SK-N-SH (cell line): ENCODE measurements around the gene BCR. TPM values are rescaled to one million over a fixed set of nuclear protein-coding genes. Genes with fewer than 3 reads are reported as not detected.

Source experiments
- CTCF ChIA-PET: fragments of 300-600, 350-600 bp; formaldehyde crosslinking; extraction: SDS; loops from one replicate; lab custom pipeline; 2021; lab: Yijun Ruan, JAX
- POLR2A ChIA-PET: fragments of 350-600 bp; sonication (Branson Sonifier 250); formaldehyde crosslinking; extraction: SDS; loops from one replicate; lab custom pipeline; 2020; ENCODE audit warnings: antibody characterized with exemption, inconsistent platforms; lab: Yijun Ruan, JAX
- DNase-seq: peaks from one replicate; pipeline ENCODE4 v3.0.0; 2012
- H2AFZ ChIP-seq: fragments of 200-600 bp; sonication (generic); 2 replicates; pipeline ENCODE4 v1.8.1; 2016; ENCODE audit warnings: antibody characterized with exemption, mild to moderate bottlenecking, low read depth
- H3F3A ChIP-seq: fragments of 200-600 bp; sonication (generic); replicated peaks from 2 replicates; pipeline ENCODE3; 2016; ENCODE audit warnings: antibody characterized with exemption, mild to moderate bottlenecking; ENCODE audit not compliant: insufficient read depth
- H3K27ac ChIP-seq, 2 experiments: fragments of 200-500 bp in 1 of 2; fragments of 200-600 bp in 1 of 2; sonication (Bioruptor generic) in 1 of 2; sonication (generic), shearing (Covaris generic) in 1 of 2; 2 replicates each; pipeline versions ENCODE4 v1.5.1 to v1.6.1; 2014 to 2016; ENCODE audit warnings: low read depth in 2 of 2, inconsistent platforms in 1 of 2, low read length in 1 of 2, mild to moderate bottlenecking in 1 of 2, mixed read lengths in 1 of 2
- H3K27me3 ChIP-seq: fragments of 200-600 bp; sonication (generic), shearing (Covaris generic); 2 replicates; pipeline ENCODE4 v1.6.1; 2016; ENCODE audit warnings: mixed run types; ENCODE audit not compliant: insufficient read depth
- H3K36me3 ChIP-seq, 2 experiments: fragments of 200-500 bp in 1 of 2; fragments of 200-600 bp in 1 of 2; sonication (Bioruptor generic) in 1 of 2; sonication (generic) in 1 of 2; replicated peaks in 1 of 2; 2 replicates each; pipeline versions ENCODE3 to v1.5.1; 2014 to 2016; ENCODE audit warnings: low read length in 1 of 2, mild to moderate bottlenecking in 1 of 2; ENCODE audit not compliant: insufficient read depth in 2 of 2, control insufficient read depth in 1 of 2
- H3K4me1 ChIP-seq, 2 experiments: fragments of 200-500 bp in 1 of 2; fragments of 200-600 bp in 1 of 2; sonication (Bioruptor generic) in 1 of 2; sonication (generic), shearing (Covaris generic) in 1 of 2; 2 replicates each; pipeline versions ENCODE4 v1.5.1 to v1.6.1; 2014 to 2016; ENCODE audit warnings: low read depth in 1 of 2, low read length in 1 of 2, mixed run types in 1 of 2; ENCODE audit not compliant: insufficient read depth in 2 of 2, control insufficient read depth in 1 of 2
- H3K4me2 ChIP-seq: fragments of 200-600 bp; sonication (generic), shearing (Covaris generic); 2 replicates; pipeline ENCODE4 v1.6.1; 2017; ENCODE audit warnings: mixed run types
- H3K4me3 ChIP-seq, 2 experiments: fragments of 200-500 bp in 1 of 2; fragments of 200-600 bp in 1 of 2; sonication (Bioruptor generic) in 1 of 2; sonication (generic), shearing (Covaris generic) in 1 of 2; 2 replicates each; pipeline versions ENCODE4 v1.5.1 to v1.8.1; 2014 to 2016; ENCODE audit warnings: low read depth in 2 of 2, inconsistent platforms in 1 of 2, low read length in 1 of 2, mild to moderate bottlenecking in 1 of 2, mixed read lengths in 1 of 2, moderate library complexity in 1 of 2
- H3K79me2 ChIP-seq: fragments of 200-600 bp; sonication (generic); 2 replicates; pipeline ENCODE4 v1.8.1; 2017; ENCODE audit warnings: mild to moderate bottlenecking; ENCODE audit not compliant: insufficient read depth
- H3K9ac ChIP-seq: fragments of 200-600 bp; sonication (generic); 2 replicates; pipeline ENCODE4 v1.6.1; 2017; ENCODE audit warnings: mixed run types
- H3K9me2 ChIP-seq: fragments of 200-600 bp; sonication (generic); 2 replicates; pipeline ENCODE4 v1.6.1; 2017; ENCODE audit warnings: mixed run types
- H3K9me3 ChIP-seq: fragments of 200-600 bp; sonication (generic); 2 replicates; pipeline ENCODE4 v1.6.1; 2017; ENCODE audit warnings: mixed run types, mild to moderate bottlenecking, moderate library complexity
- H4K20me1 ChIP-seq: fragments of 200-600 bp; sonication (generic); 2 replicates; pipeline ENCODE4 v1.6.1; 2017; ENCODE audit warnings: mild to moderate bottlenecking, mixed run types; ENCODE audit not compliant: insufficient read depth
- CTCF ChIP-seq: fragments of 200-600 bp; sonication (generic); IDR thresholded peaks from 2 replicates; pipeline ENCODE4 v1.6.1; 2017; ENCODE audit warnings: antibody characterized with exemption, mild to moderate bottlenecking, moderate library complexity
- ELF1 ChIP-seq: IDR thresholded peaks from 2 replicates; pipeline ENCODE4 v1.4.0; 2012
- EZH2phosphoT487 ChIP-seq: fragments of 200-600 bp; sonication (generic); IDR thresholded peaks from 2 replicates; pipeline ENCODE4 v1.6.1; 2017; ENCODE audit warnings: low read depth, mixed run types, mild to moderate bottlenecking, antibody characterized with exemption, moderate library complexity, borderline replicate concordance
- FOXM1 ChIP-seq: IDR thresholded peaks from 2 replicates; pipeline ENCODE4 v1.4.0; 2012; ENCODE audit warnings: low read depth, mild to moderate bottlenecking
- GABPA ChIP-seq: IDR thresholded peaks from 2 replicates; pipeline ENCODE4 v1.4.0; 2012; ENCODE audit warnings: low read depth, mild to moderate bottlenecking
- IRF3 ChIP-seq: fragments of 150-350 bp; IDR thresholded peaks from 2 replicates; pipeline ENCODE4 v1.6.1; 2016; ENCODE audit warnings: mild to moderate bottlenecking, low read depth, low read length
- JUND ChIP-seq: IDR thresholded peaks from 2 replicates; pipeline ENCODE4 v1.4.0; 2012
- MEF2A ChIP-seq: IDR thresholded peaks from 2 replicates; pipeline ENCODE4 v1.4.0; 2012; ENCODE audit warnings: low read depth, borderline replicate concordance
- NRF1 ChIP-seq: IDR thresholded peaks from 2 replicates; pipeline ENCODE4 v1.6.1; 2012; ENCODE audit warnings: low read depth, mild to moderate bottlenecking, low read length
- SIN3A ChIP-seq: IDR thresholded peaks from 2 replicates; pipeline ENCODE4 v1.6.1; 2012; ENCODE audit warnings: low read depth, mild to moderate bottlenecking, low read length, moderate library complexity, borderline replicate concordance
- SMC3 ChIP-seq: IDR thresholded peaks from 2 replicates; pipeline ENCODE4 v1.6.1; 2012; ENCODE audit warnings: low read depth, low read length, improper control_type of control experiment
- TAF1 ChIP-seq: IDR thresholded peaks from 2 replicates; pipeline ENCODE4 v1.6.1; 2012; ENCODE audit warnings: low read depth, mild to moderate bottlenecking, low read length, moderate library complexity, borderline replicate concordance
- TEAD4 ChIP-seq: IDR thresholded peaks from 2 replicates; pipeline ENCODE4 v1.4.0; 2012; ENCODE audit warnings: mild to moderate bottlenecking, borderline replicate concordance; ENCODE audit not compliant: insufficient read depth
- ZBTB33 ChIP-seq: IDR thresholded peaks from 2 replicates; pipeline ENCODE4 v1.4.0; 2012; ENCODE audit warnings: low read depth, borderline replicate concordance
- WGBS: methylation state at CpG from one replicate; pipeline ENCODE4 v1.1.6; 2017; ENCODE audit warnings: low lambda C conversion rate; 5-methylcytosine and 5-hydroxymethylcytosine counted together
- polyA plus RNA-seq, 3 experiments: library from polyadenylated mRNA; depleted of rRNA; stranded (reverse); fragments of >200 nt; gene quantifications; 2 replicates each; pipeline ENCODE4 v1.2.3, GENCODE V29; 2012
- TF ChIP-seq, protein P1 (sequence below): IDR thresholded peaks from 2 replicates; pipeline ENCODE4; 2012
- TF ChIP-seq, protein P2 (sequence below): IDR thresholded peaks from 2 replicates; pipeline ENCODE4 v1.4.0; 2012; ENCODE audit warnings: low read depth, borderline replicate concordance

Gene BCR
- polyA plus RNA-seq, 1 of the 3 experiments (the other 2 are of a cell fraction) = 50.9 TPM

GRCh38 chr22:23272834-23273233 is 92.5 kb downstream of the BCR start:
- WGBS = 89% methylated on average over 7 of the region's 11 CpGs
- Histone ChIP-seq H3K27ac (no peak overlapping the region), H3K9ac (no peak overlapping the region), H3K4me3 (no peak overlapping the region), H3K9me3 (no peaks in the 10 kb centered on the region), H3K4me1 (peaks cover 0 to 10% of the 10 kb centered on the region in 2 experiments; a peak in 1 of 4 replicates), H2AFZ (no peak overlapping the region), H3F3A (no peaks in the 10 kb centered on the region), H3K79me2 (no peaks in the 10 kb centered on the region), H3K27me3 (no peaks in the 10 kb centered on the region), H4K20me1 (no peaks in the 10 kb centered on the region), H3K4me2 (no peak overlapping the region), H3K9me2 (no peaks in the 10 kb centered on the region), H3K36me3 (peaks cover 0 to 61% of the 10 kb centered on the region in 2 experiments)
- no peak for DNase-seq
- TF ChIP-seq IRF3 = no peak
- TF ChIP-seq ELF1 = no peak
- TF ChIP-seq, protein P1, sequence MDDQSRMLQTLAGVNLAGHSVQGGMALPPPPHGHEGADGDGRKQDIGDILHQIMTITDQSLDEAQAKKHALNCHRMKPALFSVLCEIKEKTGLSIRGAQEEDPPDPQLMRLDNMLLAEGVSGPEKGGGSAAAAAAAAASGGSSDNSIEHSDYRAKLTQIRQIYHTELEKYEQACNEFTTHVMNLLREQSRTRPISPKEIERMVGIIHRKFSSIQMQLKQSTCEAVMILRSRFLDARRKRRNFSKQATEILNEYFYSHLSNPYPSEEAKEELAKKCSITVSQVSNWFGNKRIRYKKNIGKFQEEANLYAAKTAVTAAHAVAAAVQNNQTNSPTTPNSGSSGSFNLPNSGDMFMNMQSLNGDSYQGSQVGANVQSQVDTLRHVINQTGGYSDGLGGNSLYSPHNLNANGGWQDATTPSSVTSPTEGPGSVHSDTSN = no peak
- TF ChIP-seq SIN3A = no peak
- TF ChIP-seq MEF2A = no peak
- no peak for TF ChIP-seq TEAD4
- TF ChIP-seq SMC3 = no peak
- TF ChIP-seq EZH2phosphoT487 = no peak
- no peak for TF ChIP-seq JUND
- no peak for TF ChIP-seq CTCF
- no peak for TF ChIP-seq NRF1
- ChIA-PET POLR2A (interaction anchor here (1.2 kb wide), 1 partner anchor 49 kb away, joined by 3 read pairs; no protein-coding TSS in a partner anchor), CTCF (interaction anchor here (1.1 to 7.4 kb wide), 3 partner anchors 9 to 92 kb away, joined by 4 to 64 read pairs (median 4); partner anchors contain the start of gene BCR)

DNA sequence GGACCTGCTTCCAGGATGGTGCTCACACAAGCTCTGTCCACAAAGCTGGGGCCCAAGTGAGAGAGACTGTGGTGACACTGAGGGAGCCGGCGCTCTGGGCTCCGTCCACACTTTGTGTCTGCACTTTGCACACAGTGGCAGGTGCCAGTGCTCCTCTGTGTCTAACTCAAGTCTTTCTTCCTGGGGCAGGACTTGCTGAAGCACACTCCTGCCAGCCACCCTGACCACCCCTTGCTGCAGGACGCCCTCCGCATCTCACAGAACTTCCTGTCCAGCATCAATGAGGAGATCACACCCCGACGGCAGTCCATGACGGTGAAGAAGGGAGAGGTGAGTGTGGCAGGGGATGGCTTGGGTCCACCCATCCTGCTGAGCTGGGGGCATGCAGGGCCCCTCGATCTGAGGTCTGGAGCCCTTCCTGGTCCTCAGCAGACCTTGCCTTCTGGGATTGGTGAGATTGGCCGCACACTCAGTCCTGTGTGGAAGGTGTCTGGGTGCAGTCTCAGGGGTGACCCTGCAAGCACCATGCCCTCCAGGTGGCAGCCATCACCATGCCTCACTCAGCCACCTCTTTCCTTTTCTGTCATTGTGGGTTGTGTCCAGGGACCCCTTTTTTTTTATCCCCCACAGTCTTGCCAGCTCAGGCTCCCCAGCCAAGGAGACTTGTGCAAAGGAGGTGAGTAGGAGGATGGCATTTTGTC is 93.3 kb downstream of the BCR start:
- Histone ChIP-seq H3K4me2 (no peak overlapping the region), H3K9ac (no peak overlapping the region), H3K27ac (no peak overlapping the region), H3K79me2 (no peaks in the 10 kb centered on the region), H4K20me1 (no peaks in the 10 kb centered on the region), H3K36me3 (peaks cover 0 to 58% of the 10 kb centered on the region in 2 experiments), H3F3A (no peaks in the 10 kb centered on the region), H3K4me1 (peaks cover 0 to 3% of the 10 kb centered on the region in 2 experiments; a peak in 1 of 4 replicates), H3K9me3 (no peaks in the 10 kb centered on the region), H3K9me2 (no peaks in the 10 kb centered on the region), H3K27me3 (no peaks in the 10 kb centered on the region), H2AFZ (no peak overlapping the region), H3K4me3 (no peak overlapping the region)
- POLR2A ChIA-PET = no interaction called here
- DNase-seq = no peak
- CTCF ChIA-PET = interaction anchor here (1.1 to 25.8 kb wide), 3 partner anchors 8 to 98 kb away, joined by 4 to 587 read pairs (median 64); partner anchors contain the start of gene BCR
- 98% methylated on average over 8 of the region's 10 CpGs for WGBS
- TF ChIP-seq FOXM1 (no peak), ZBTB33 (no peak), GABPA (no peak), TAF1 (no peak), CTCF (no peak)
- TF ChIP-seq, protein P2, sequence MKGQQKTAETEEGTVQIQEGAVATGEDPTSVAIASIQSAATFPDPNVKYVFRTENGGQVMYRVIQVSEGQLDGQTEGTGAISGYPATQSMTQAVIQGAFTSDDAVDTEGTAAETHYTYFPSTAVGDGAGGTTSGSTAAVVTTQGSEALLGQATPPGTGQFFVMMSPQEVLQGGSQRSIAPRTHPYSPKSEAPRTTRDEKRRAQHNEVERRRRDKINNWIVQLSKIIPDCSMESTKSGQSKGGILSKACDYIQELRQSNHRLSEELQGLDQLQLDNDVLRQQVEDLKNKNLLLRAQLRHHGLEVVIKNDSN = no peak
